WTC11 (cell line): ENCODE results near the gene PRR18. TPM values are rescaled to one million over a fixed set of nuclear protein-coding genes. Genes with fewer than 3 reads are reported as not detected.

ENCODE experiments used
- ATAC-seq: fragments of 200-7000 bp; cut with Tn5 transposase; 2 replicates; pipeline ENCODE4 v1.10.0; 2021; ENCODE audit warnings: mild to moderate bottlenecking, moderate library complexity
- CTCF ChIA-PET: fragments of 300-600 bp; sonication (Branson Sonifier 250); formaldehyde crosslinking; loops from one replicate; lab custom pipeline; 2021; ENCODE audit warnings: antibody characterized with exemption; lab: Charles Lee
- POLR2A ChIA-PET: fragments of 350-600 bp; sonication (Branson Sonifier 250); formaldehyde crosslinking; loops from one replicate; lab custom pipeline; 2021; ENCODE audit warnings: antibody characterized with exemption; lab: Charles Lee
- DNase-seq: peaks from one replicate; pipeline ENCODE4 v3.0.0; 2021; ENCODE audit warnings: low spot score
- H3K27ac Mint-ChIP-seq: 2 replicates; pipeline ENCODE4 v1.8.0; 2021; ENCODE audit warnings: mixed read lengths
- H3K27me3 Mint-ChIP-seq: 2 replicates; pipeline ENCODE4 v1.8.0; 2021; ENCODE audit warnings: low read depth, mild to moderate bottlenecking, moderate library complexity, mixed read lengths
- H3K36me3 Mint-ChIP-seq: 2 replicates; pipeline ENCODE4 v1.8.0; 2021; ENCODE audit warnings: mixed read lengths
- H3K4me1 Mint-ChIP-seq: 2 replicates; pipeline ENCODE4 v1.8.0; 2022; ENCODE audit warnings: mixed read lengths
- H3K4me3 Mint-ChIP-seq: 2 replicates; pipeline ENCODE4 v1.8.0; 2021; ENCODE audit warnings: mild to moderate bottlenecking, moderate library complexity, mixed read lengths
- H3K9me3 Mint-ChIP-seq: 2 replicates; pipeline ENCODE4 v1.8.0; 2021; ENCODE audit warnings: mixed read lengths
- ARID4B ChIP-seq: sonication (generic); formaldehyde crosslinking; IDR thresholded peaks from 2 replicates; pipeline ENCODE4 v1.8.0; 2023; ENCODE audit warnings: missing genetic modification reagents, mild to moderate bottlenecking, borderline replicate concordance
- ATF1 ChIP-seq: sonication (generic); formaldehyde crosslinking; IDR thresholded peaks from 2 replicates; pipeline ENCODE4 v1.8.1; 2023; ENCODE audit warnings: mild to moderate bottlenecking, moderate library complexity, missing genetic modification reagents
- ATF2 ChIP-seq: sonication (generic); formaldehyde crosslinking; IDR thresholded peaks from 2 replicates; pipeline ENCODE4 v1.8.1; 2022; ENCODE audit warnings: low read depth, missing genetic modification reagents, borderline replicate concordance
- CDX4 ChIP-seq: fragments of 250-450 bp; sonication (Bioruptor Pico); IDR thresholded peaks from 2 replicates; pipeline ENCODE4 v1.9.0; 2021; ENCODE audit warnings: moderate library complexity, mild to moderate bottlenecking, inconsistent platforms, borderline replicate concordance
- CREM ChIP-seq: sonication (generic); formaldehyde crosslinking; IDR thresholded peaks from 2 replicates; pipeline ENCODE4 v1.8.1; 2022; ENCODE audit warnings: mild to moderate bottlenecking, missing genetic modification reagents, moderate library complexity
- CTCF ChIP-seq: fragments of 200-600 bp; IDR thresholded peaks from 2 replicates; pipeline ENCODE4 v1.8.0; 2022; ENCODE audit warnings: antibody characterized with exemption
- ELF4 ChIP-seq: sonication (generic); formaldehyde crosslinking; IDR thresholded peaks from 2 replicates; pipeline ENCODE4 v1.8.1; 2022; ENCODE audit warnings: low read depth, mild to moderate bottlenecking, moderate library complexity, missing genetic modification reagents
- IRF2 ChIP-seq: sonication (generic); formaldehyde crosslinking; IDR thresholded peaks from 2 replicates; pipeline ENCODE4 v1.8.0; 2022; ENCODE audit warnings: low read depth, missing genetic modification reagents, borderline replicate concordance
- JAZF1 ChIP-seq: fragments of 250-450 bp; sonication (Bioruptor Pico); IDR thresholded peaks from 2 replicates; pipeline ENCODE4 v1.9.0; 2021; ENCODE audit warnings: moderate library complexity, mild to moderate bottlenecking, inconsistent platforms
- KAT7 ChIP-seq: sonication (generic); formaldehyde crosslinking; IDR thresholded peaks from 2 replicates; pipeline ENCODE4 v1.8.1; 2023; ENCODE audit warnings: missing genetic modification reagents, mild to moderate bottlenecking, borderline replicate concordance
- NFYB ChIP-seq: sonication (generic); formaldehyde crosslinking; conservative IDR thresholded peaks from 2 replicates; pipeline ENCODE4 v1.8.0; 2022; ENCODE audit warnings: low read depth, missing genetic modification reagents
- OVOL2 ChIP-seq: fragments of 250-450 bp; sonication (Bioruptor Pico); IDR thresholded peaks from 2 replicates; pipeline ENCODE4 v1.9.0; 2021; ENCODE audit warnings: mild to moderate bottlenecking, borderline replicate concordance
- PREB ChIP-seq: sonication (generic); formaldehyde crosslinking; IDR thresholded peaks from 2 replicates; pipeline ENCODE4 v1.8.1; 2022; ENCODE audit warnings: mild to moderate bottlenecking, missing genetic modification reagents, moderate library complexity, borderline replicate concordance
- RELA ChIP-seq: sonication (generic); formaldehyde crosslinking; IDR thresholded peaks from 2 replicates; pipeline ENCODE4 v1.8.1; 2022; ENCODE audit warnings: missing genetic modification reagents, mild to moderate bottlenecking, borderline replicate concordance
- SMAD3 ChIP-seq: sonication (generic); formaldehyde crosslinking; IDR thresholded peaks from 2 replicates; pipeline ENCODE4 v1.8.0; 2022; ENCODE audit warnings: missing genetic modification reagents, mild to moderate bottlenecking, borderline replicate concordance
- ZMAT4 ChIP-seq: fragments of 250-450 bp; sonication (Bioruptor Pico); IDR thresholded peaks from 2 replicates; pipeline ENCODE4 v1.9.0; 2021; ENCODE audit warnings: mild to moderate bottlenecking
- ZNF232 ChIP-seq: sonication (generic); formaldehyde crosslinking; IDR thresholded peaks from 2 replicates; pipeline ENCODE4 v1.8.0; 2022; ENCODE audit warnings: mild to moderate bottlenecking, missing genetic modification reagents
- ZNF281 ChIP-seq: sonication (generic); formaldehyde crosslinking; IDR thresholded peaks from 2 replicates; pipeline ENCODE4 v1.8.0; 2023; ENCODE audit warnings: mild to moderate bottlenecking, missing genetic modification reagents
- total RNA-seq: library from RNA; stranded (reverse); gene quantifications from 3 replicates; pipeline ENCODE4 v1.2.3, GENCODE V29; 2021

Gene PRR18
- total RNA-seq, 1 experiment from 2014 or later: 0.52 TPM

- no peak for TF ChIP-seq ARID4B (CRISPR knock-in tag)
- TF ChIP-seq NFYB (CRISPR knock-in tag): no peak
These were observed 2.6 kb downstream of the PRR18 start (continued) for GRCh38 chr6:166305562-166306117.

- no peaks in the 10 kb centered on the region for H3K36me3 Mint-ChIP-seq
- no peaks in the 10 kb centered on the region for H3K9me3 Mint-ChIP-seq
- no peak for TF ChIP-seq ZMAT4 (CRISPR knock-in tag)
- no peak for TF ChIP-seq RELA
- TF ChIP-seq KAT7: no peak
- TF ChIP-seq ZNF232 (CRISPR knock-in tag): no peak
- no peak for TF ChIP-seq PREB
- no peak for TF ChIP-seq CDX4 (CRISPR knock-in tag)
- TF ChIP-seq JAZF1 (CRISPR knock-in tag): no peak
- no peak for TF ChIP-seq ATF2
- no peak for TF ChIP-seq SMAD3
- TF ChIP-seq CTCF: no peak
- no peak for TF ChIP-seq CREM (CRISPR knock-in tag)
- TF ChIP-seq OVOL2: no peak
- no peak for TF ChIP-seq IRF2 (CRISPR knock-in tag)
- no peak for TF ChIP-seq ELF4
- TF ChIP-seq ATF1 (CRISPR knock-in tag): no peak
- TF ChIP-seq ZNF281: no peak
- DNase-seq (no peak), ATAC-seq (peak; percentile 18)
- peaks cover 6% of the 10 kb centered on the region for H3K4me1 Mint-ChIP-seq
- H3K27ac Mint-ChIP-seq: no peak overlapping the region
- ChIA-PET POLR2A (interaction anchor here (0.6 kb wide), 1 partner anchor 673 kb away, joined by 5 read pairs; no protein-coding TSS in a partner anchor), CTCF (interaction anchor here (0.9 to 1.5 kb wide), 4 partner anchors 9 to 147 kb away, joined by 3 to 5 read pairs (median 4); no protein-coding TSS in a partner anchor)
- peaks cover 45% of the 10 kb centered on the region for H3K27me3 Mint-ChIP-seq
- H3K4me3 Mint-ChIP-seq: no peak overlapping the region
These were observed 4.1 kb downstream of the PRR18 start for GRCh38 chr6:166304106-166304505.
